HG03159 (cell line): Measurements from ENCODE around the gene ARMC9.
"Not testable (repeated sequence)": the region's sequence is repeated elsewhere in the genome, so short reads cannot be mapped to it uniquely, and the experiment has no call there.

Experiments
- ATAC-seq: cut with Tn5 transposase; IDR thresholded peaks from one replicate; pipeline ENCODE4 v1.9.1; 2021; ENCODE audit warnings: mild to moderate bottlenecking, moderate library complexity; ENCODE audit not compliant: unreplicated experiment

Gene ARMC9

DNA sequence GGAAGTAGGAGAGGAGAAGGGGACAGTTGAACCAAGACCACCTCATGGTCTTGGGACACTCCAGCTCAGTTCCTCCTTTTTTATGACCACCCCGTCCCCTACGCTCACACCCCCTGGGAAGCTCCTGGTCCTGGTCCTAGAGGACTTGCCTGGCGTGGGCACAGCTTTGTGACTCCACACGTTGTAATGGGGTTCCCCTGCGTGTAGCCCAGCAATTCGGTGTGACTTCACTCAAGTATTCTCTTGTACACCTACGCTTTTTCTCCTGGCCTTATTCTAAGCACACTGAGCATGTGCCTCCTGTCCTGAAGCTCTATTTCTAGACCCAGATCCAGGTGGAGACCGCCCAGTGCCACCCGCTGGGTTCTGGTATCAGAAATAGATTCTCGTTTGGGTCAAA, 161.0 kb downstream of the ARMC9 start:
- no peak for ATAC-seq

DNA sequence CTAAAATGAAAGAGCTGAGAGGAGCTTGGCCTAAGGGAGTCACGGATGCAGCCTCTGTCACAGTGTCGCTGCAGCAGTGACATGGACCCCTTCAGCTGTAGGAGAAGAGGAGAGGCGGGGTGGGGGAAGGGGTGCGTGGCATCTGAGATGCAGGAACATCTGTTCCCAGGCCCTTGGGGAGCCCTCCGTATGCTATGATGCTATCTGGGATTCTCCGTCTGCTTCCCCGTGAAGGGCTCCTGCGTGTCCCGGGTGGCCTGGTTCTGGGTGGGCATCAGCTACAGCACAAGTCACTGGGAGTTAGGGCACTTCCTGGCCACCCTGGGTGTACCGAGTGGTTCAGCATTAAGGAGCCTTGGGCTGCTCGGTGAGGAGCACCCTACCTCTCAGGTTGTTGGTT, 161.5 kb downstream of the ARMC9 start:
- ATAC-seq, result no peak

DNA sequence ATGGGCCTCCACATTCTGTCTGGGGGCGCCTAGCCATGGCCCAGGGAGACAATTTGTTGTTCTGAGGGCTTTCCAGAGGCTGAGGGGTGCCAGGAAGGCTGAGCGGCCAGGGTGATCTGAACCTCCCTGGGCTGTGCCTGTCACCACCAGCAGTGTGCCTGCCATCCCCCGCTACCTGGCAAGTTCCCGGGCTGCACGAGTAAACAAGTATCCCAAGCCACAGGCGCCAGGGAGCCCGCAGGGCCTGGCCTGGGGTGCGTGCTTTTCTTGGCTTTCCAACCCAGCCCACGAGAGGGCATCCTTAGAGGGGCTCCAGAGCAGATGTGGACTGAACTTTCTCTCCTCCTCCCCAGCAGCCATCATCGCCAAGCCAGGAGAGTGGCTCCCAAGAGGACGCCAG, 162.0 kb downstream of the ARMC9 start:
- no peak for ATAC-seq

DNA sequence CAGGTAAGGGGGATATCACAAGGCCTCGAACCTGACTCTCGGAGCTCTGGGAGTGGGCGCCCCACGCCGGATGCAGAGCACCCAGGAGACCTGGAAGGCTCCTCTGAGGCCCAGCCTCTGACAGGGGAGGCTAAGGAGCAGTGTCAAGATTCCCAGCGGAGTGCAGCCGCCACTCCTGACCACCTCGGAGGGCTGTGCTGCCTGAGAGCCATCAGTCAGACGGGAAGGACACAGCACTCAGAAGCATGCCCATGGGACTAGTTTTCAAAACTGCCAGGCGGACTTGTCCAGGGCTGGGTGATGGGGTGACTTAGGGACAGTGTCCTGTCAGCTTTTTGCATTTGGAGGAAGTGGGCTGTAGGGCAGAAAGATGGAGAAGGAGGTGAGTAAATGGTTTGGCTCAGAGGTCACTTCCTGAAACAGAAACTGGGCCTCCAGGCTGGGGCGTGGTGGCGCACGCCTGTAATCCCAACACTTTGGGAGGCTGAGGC, 162.5 kb downstream of the ARMC9 start:
- no peak for ATAC-seq

DNA sequence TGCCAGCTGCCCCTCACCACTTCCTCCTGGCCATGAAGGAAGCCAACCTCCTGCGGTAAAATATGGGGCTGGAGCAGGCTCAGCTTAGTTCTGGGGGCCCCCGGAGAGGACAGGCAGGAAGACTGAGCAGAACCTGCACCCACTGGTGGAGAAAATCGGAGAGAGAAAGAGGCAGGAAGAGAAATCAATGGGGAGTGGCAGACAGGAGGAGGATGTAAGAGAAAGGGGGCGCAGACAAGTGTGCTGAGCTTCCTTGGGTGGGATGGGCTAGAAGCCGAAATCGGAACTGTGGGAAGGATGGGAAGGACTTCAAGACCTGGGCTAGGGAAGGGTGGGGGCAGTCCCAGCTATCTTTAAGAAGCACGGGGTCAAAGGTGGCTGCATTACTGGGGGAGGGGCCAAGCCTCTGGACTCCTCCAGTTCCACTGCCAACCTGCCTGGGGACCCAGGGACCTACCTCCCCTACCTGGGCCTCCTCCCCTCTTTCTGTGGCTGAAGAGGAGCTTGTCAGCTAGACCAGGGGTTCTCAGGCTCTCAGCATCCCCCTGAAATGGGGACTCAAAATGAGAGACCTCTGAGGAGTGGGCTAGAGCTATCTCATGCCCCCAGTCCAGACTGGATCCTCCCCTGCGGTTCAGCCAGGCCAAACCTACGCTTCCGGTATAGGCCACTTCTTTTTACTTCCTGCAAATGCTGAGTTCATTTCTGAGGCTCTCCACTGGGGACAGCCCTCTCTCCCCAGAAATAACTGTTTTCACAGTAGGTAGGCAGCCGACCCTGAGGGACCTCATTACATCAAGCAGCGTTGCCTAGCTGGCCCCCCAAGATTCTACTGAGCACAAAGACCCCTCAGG, 163.5 kb downstream of the ARMC9 start:
- peak; percentile 94 for ATAC-seq

DNA sequence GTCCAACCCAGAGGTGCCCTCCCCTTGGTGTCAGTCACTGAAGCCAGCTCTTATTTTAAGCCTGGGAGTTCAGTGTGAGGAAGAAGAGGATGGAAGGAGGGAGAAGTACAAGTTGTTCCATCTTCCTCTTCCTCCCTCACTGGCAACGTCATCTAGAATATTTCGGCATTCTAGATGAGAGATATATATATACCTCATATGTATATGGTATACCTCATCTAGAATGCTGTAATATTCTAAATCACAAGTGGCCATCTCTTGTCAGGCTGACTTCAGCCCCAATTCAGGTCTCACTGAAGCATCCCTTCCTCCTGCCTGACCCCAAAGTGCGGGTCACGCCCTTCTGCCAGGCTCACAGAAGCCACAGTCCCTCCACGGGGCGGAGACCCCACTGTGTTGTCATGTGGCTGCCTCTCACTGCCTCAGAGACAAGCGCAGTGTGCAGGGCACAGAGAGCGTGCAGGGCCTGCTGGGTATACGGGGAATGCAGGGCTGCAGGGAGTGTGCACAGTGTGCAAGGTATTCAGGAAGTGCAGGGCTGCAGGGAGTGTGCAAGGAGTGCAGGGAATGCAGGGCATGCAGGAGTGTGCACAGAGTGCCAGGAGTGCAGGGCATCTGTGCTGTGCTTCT, 164.2 kb downstream of the ARMC9 start:
- ATAC-seq, result no peak

DNA sequence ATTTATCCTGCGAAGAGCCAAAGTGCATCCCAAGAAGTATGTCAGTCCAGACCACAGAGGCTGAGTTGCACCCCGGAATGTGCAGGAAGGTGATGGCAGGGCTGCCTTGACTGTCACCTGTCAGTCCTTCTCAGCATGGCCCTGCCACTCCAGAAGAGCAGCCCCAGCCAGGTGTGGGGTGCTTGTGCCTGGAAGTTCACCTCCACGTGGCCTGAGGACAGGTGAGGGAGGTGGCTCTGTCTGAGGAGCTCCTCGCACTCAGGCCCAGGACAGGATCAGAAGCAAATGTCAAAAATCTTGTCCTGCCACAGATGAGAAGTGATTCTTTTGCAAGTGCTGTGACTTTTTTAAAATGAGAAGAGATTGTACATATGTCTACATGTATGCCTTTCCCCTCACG, 165.6 kb downstream of the ARMC9 start:
- no peak for ATAC-seq

DNA sequence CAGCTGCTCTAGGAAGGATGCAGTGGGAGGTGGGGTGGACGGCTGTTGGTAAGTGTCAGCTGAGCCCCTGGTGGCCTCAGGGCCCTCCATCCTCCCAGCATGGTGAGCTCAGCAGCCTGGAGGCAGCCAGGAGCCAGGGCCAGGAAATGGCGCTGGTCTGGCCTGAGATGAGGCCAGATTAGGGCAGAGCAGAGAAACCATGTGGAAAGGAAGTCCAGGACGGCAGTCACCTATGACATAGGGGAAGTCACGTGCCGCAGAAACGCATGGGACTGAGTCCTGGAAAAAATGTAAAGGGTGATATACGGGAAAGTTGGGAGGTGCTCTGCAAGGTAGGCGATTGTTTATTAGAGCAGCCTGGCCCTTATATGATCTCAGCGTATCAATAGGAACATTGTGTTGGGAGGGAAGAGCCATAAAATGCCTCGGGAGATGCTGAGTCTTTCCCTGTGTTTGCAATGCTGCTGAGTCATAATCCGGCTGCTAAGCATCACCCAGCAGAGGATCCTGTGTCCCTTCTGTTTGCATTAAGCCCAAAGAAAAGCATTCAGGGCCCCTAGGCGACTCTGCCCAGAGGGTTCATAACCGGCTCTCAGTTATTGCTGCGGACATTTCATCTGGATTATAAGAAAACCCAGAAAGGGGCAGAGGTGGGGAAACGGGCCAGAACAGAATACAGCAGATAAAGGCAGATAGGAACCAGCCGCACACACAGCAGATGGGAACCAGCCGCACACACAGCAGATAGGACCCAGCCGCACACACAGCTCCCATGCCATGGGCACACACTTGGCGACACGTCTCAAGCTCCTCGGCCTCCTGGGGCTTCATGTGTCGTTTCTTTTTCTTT, 166.8 kb downstream of the ARMC9 start:
- no peak for ATAC-seq

DNA sequence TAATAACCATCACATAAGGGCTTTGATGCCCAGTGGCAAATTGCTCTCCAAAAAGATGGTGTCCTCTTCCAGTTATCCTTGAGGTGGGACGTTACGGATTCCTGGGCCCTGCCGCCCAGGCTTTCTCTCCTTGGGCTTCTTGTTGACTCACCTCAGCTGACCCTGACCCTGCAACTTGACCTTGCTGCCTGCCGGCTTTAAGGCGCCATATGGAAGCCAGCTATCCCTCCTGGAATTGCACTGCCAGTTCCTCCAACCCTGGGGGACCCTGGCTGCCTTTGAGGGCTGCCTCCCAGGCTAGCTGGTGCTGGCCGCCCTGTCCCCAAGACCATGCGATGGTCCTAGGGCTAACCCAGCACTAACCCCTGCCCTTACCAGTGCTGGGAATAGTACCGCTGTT, 168.7 kb downstream of the ARMC9 start:
- no peak for ATAC-seq

DNA sequence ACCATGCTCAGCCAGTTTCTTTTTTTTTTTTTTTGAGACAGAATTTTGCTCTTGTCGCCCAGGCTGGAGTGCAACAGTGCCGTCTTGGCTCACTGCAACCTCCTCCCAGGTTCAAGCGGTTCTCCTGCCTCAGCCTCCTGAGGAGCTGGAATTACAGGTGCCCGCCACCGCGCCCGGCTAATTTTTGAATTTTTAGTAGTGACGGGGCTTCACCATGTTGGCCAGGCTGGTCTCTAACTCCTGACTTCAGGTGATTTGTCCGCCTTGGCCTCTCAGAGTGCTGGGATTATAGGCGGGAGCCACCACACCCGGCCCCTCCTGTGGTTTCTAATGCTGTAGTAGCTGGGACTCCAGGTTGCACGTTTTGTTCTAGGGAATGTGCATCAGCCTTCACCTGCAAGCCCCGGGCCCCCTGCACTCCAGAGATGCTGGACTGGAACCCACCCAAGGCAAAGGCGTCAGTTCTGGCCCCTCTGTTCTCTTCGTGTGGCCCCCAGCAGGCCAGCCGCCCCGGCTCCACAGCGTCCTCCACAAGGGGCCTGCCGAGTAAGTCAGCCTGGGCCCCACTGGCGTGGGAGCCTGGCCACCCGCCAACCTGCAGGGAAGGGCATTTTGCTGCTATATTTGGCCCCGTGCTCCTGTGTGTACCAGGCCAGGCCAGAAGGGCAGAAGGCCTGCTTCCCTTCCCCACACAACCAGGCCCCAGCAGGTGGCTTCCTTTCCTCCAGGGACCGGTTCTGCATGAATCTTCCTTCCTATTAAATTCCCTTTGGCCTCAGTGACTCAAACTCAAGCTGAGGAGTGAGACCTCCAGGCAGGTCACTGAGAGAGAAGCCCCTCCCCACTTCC, 171.4 kb downstream of the ARMC9 start:
- ATAC-seq, result no peak

DNA sequence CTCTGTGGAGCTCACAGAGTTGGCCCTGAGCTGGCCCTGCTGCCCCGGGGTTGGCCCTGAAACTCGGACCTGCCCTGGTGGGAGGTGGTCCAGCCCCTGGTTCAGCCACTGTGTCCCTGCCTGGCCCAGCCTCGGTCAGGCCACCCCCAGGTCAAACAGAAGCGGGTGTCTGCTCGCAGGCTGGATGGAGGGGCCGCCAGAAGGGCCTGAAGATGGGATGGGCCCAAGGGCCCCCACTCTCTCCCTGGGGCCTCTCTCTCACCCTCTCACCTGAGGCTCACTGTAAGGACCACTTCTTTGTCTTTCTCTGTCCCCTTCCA, 172.0 kb downstream of the ARMC9 start:
- no peak for ATAC-seq

DNA sequence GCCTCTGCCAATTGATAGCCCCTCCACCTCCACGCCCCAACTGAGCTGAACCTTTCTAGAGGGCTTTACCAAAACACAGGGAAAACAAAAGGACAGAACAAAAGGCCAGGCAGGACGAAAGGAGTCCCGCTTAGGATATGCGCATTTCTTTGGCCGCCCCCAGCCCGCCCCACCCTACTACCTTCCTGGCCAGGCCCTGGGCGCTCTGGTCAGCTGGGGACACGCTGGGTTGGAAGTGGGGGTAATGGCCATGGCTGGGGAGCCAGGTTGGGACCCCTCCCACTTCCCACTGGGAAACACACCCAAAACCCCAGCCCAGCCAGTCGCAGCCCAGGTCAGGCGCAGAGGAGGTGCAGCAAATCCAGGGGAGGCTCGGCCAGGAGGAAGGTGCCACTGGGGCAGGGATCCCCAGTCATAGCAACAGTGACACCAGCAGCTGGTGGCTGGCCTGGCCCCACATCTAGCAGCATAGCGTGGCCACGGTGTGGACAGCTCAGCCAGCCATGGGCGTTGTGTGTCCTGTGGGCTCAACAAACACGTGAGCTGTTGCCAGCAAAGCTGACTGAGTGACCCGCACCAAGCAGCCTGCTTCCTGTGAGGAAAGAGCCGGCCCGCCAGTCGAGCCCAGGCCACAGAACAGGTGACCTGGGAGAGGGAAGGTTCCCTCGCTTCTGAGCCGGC, 172.5 kb downstream of the ARMC9 start:
- no peak for ATAC-seq

DNA sequence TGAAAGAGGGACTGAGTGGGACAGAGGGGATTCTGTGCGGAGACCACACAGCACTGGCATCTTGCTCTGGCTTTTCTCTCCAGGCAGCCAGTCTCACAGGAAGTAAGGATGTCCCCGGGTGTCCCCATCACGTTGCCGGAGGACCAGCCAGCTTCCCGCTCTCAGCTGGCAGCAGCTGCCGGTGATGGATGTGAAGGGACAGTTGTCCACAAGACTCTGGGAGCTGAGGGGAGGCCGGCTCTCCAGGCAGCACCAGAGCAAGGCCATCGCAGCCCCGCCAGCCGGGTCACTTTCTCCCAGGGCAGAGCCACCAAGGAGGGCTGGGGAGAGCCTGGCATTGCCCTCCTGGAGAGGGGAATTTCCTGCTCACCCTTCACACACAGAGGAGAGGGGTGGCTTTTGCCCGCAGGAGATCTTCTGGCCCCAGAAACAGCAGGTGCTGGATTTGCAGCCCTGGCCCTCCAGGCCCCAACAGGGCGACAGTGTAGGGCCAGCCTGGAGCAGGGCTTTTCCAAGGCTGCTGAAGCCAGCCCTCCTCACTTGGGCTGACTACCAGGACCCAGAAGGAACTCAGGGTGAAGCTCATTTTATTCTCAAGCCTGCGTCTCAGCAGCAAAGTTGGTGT, 173.1 kb downstream of the ARMC9 start:
- ATAC-seq, result no peak

DNA sequence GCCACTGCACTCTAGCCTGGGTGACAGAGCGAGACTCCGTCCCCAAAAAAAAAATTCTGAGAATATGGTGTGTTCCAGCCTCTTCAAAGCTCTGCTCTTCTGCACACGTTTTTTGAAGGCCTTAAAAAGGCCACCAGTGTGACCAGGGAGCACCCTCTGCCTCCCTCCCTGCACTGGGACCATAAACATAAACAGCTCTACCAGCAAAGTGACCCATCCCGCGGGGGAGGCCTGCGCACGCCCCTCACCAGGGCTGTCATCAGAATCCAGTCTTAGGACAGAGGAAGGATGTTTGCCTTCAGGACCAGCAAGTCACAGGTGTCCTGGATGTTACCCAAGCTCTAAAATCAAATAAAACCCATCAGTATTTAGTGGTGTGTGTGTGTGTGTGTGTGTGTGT, 173.9 kb downstream of the ARMC9 start:
- ATAC-seq, result no peak

DNA sequence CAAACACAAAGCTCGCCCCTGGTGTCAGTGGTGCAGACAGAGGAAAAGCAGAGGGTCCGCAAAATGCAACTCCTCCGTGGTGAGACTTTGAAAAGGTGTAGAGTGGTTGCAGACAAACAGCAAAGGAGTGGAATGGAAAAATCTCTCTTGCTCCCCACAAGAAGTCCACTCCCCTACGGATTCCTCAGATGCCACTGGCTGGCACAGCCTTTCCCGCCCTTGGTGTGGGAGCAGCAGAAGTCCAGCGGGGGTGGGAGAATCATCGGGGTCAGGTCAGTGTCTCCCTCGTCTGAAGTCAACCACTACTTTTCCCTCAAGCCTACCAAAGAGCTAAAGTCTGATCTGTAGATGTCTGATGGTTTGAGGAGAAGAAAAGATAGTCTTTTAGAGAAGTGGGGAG, 174.8 kb downstream of the ARMC9 start:
- no peak for ATAC-seq

DNA sequence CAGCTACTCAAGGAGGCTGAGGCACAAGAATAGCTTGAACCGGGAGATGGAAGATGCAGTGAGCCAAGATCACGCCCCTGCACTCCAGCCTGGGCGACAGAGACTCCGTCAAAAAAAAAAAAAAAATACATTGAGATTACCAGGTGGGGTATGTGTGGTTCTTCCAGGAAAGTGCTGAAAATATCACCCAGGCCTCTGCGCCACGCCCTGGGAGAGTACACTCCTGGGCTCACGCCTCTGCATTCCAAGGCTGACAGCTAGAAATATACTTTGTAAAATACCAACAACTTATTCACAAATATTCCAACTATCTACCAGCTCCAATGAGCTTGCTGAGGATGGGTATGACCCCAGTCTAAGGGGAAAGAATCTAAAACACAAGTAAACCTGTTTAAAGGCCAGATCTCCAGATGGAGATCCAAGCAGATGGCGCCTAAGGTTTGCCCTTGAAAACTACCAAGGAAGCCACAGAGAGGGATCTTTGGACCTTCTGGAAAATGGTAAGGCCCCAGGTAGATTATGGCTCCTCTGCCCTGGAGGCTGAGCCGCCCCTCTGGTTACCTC, 175.4 kb downstream of the ARMC9 start:
- ATAC-seq, result no peak

DNA sequence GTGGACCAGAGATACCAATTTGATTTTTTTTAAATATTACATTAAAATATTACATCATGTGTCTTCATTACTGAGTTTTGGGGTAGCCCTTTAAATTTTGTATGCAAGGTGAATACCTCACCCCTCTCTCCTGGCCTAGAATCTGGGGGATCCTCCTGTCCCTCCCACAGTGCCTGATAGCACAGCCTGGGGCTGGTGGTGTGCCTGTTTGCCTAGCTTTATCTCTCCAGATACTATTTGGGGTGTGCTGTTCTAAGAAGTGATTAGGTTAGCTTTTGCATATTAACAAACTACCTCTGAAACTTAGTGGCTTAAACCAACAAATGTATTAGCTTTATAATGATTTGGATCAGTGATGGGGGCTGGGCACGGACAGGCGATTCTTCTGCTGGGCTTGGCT, 176.3 kb downstream of the ARMC9 start:
- ATAC-seq, result no peak

DNA sequence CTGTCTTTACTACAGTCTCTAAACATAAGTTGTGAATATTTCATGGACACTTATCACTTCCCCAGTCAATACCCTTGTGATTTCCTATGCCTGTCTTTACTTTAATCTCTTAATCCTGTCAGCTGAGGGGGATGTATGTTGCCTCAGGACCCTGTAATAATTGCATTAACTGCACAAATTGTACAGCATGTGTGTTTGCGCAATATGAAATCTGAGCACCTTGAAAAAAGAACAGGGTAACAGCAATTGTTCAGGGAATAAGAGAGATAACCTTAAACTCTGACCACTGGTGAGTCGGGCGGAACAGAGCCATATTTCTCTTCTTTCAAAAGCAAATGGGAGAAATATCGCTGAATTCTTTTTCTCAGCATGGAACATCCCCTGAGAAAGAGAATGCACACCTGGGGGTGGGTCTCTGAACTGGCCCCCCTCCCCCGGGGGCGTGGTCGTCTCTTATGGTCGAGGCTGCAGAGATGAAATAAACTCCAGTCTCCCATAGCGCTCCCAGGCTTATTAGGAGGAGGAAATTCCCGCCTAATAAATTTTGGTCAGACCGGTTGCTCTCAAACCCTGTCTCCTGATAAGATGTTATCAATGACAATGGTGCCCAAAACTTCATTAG, 177.7 kb downstream of the ARMC9 start:
- ATAC-seq, result not testable (repeated sequence)

DNA sequence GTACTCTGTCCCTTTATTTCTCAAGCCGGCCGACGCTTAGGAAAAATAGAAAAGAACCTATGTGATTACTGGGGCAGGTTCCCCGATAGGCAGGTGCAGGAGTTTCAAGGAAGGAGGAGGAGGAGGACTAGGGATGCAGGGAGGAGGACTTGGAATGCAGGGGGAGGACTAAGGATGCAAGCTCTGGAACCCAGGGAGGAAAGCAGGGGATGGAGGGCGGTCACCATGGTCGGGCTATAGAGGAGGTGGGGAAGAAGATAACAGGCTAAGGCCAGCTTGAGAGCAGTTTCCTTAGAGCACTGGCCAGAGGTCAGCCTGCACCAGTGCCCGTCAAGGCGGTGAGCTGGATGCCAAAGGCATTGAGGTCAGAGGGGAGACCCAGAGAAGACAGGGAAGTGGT, 178.4 kb downstream of the ARMC9 start:
- no peak for ATAC-seq
